Duodenal mucosa (tissue), 2 donors: Measurements from ENCODE around the gene IRGC.

Source experiments
- H3K27ac ChIP-seq: one replicate; pipeline ENCODE4 v1.7.0; 2013; ENCODE audit warnings: low read depth, low read length
- H3K27me3 ChIP-seq, 2 donors: one replicate each; pipeline ENCODE4 v1.7.0; 2013; ENCODE audit warnings: low read length in 2 of 2, control low read depth in 1 of 2; ENCODE audit not compliant: insufficient read depth in 2 of 2, control insufficient read depth in 1 of 2
- H3K36me3 ChIP-seq, 2 donors: one replicate each; pipeline ENCODE4 v1.7.0; 2013; ENCODE audit warnings: low read length in 2 of 2, control low read depth in 1 of 2; ENCODE audit not compliant: insufficient read depth in 2 of 2, control insufficient read depth in 1 of 2
- H3K4me1 ChIP-seq, 2 donors: one replicate each; pipeline ENCODE4 v1.7.0; 2013; ENCODE audit warnings: low read length in 2 of 2, control low read depth in 1 of 2; ENCODE audit not compliant: insufficient read depth in 2 of 2, control insufficient read depth in 1 of 2
- H3K4me3 ChIP-seq, 2 donors: one replicate each; pipeline ENCODE4 v1.7.0; 2013; ENCODE audit warnings: low read length in 2 of 2, low read depth in 1 of 2
- H3K9ac ChIP-seq, 2 donors: one replicate each; pipeline ENCODE4 v1.7.0; 2013; ENCODE audit warnings: low read length in 2 of 2, low read depth in 1 of 2
- H3K9me3 ChIP-seq, 2 donors: one replicate each; pipeline ENCODE4 v1.7.0; 2013; ENCODE audit warnings: low read length in 2 of 2, control low read depth in 1 of 2; ENCODE audit not compliant: control insufficient read depth in 1 of 2

The IRGC gene

GRCh38 chr19:43690890-43691289 is 25.0 kb upstream of the IRGC start:
- H3K27me3 ChIP-seq = no peaks in the 10 kb centered on the region
- H3K9ac ChIP-seq = no peak overlapping the region
- no peaks in the 10 kb centered on the region for H3K36me3 ChIP-seq
- no peak overlapping the region for H3K4me3 ChIP-seq
- H3K9me3 ChIP-seq = peaks cover 10 to 11% of the 10 kb centered on the region in 2 donors
- H3K4me1 ChIP-seq = no peaks in the 10 kb centered on the region
- H3K27ac ChIP-seq = no peak overlapping the region

- Histone ChIP-seq H3K27me3 (no peaks in the 10 kb centered on the region), H3K36me3 (no peaks in the 10 kb centered on the region), H3K4me1 (no peaks in the 10 kb centered on the region), H3K27ac (no peak overlapping the region), H3K9me3 (peaks cover 10 to 11% of the 10 kb centered on the region in 2 donors), H3K4me3 (no peak overlapping the region), H3K9ac (no peak overlapping the region)
Observed at GRCh38 chr19:43691755-43692154, 24.1 kb upstream of the IRGC start.

- H3K4me1 ChIP-seq = no peaks in the 10 kb centered on the region
- H3K9me3 ChIP-seq = peaks cover 10 to 11% of the 10 kb centered on the region in 2 donors
- no peak overlapping the region for H3K27ac ChIP-seq
- no peaks in the 10 kb centered on the region for H3K27me3 ChIP-seq
- no peak overlapping the region for H3K9ac ChIP-seq
- no peak overlapping the region for H3K4me3 ChIP-seq
- H3K36me3 ChIP-seq = no peaks in the 10 kb centered on the region
Observed at GRCh38 chr19:43692385-43692784, 23.5 kb upstream of the IRGC start.

- Histone ChIP-seq H3K4me3 (no peak overlapping the region), H3K27me3 (no peaks in the 10 kb centered on the region), H3K9ac (no peak overlapping the region), H3K27ac (no peak overlapping the region), H3K4me1 (no peaks in the 10 kb centered on the region), H3K36me3 (no peaks in the 10 kb centered on the region), H3K9me3 (peaks cover 10 to 11% of the 10 kb centered on the region in 2 donors)
Observed at GRCh38 chr19:43692877-43693276, 23.0 kb upstream of the IRGC start.

- Histone ChIP-seq H3K9me3 (peaks cover 10 to 11% of the 10 kb centered on the region in 2 donors), H3K27ac (no peak overlapping the region), H3K9ac (no peak overlapping the region), H3K4me3 (no peak overlapping the region), H3K4me1 (peaks cover under 1 to 4% of the 10 kb centered on the region in 2 donors), H3K27me3 (no peaks in the 10 kb centered on the region), H3K36me3 (no peaks in the 10 kb centered on the region)
Observed at GRCh38 chr19:43694553-43694952, 21.3 kb upstream of the IRGC start.

- Histone ChIP-seq H3K36me3 (no peaks in the 10 kb centered on the region), H3K4me3 (no peak overlapping the region), H3K27ac (no peak overlapping the region), H3K9ac (no peak overlapping the region), H3K4me1 (peaks cover 7 to 14% of the 10 kb centered on the region in 2 donors), H3K27me3 (no peaks in the 10 kb centered on the region), H3K9me3 (peaks cover 8 to 11% of the 10 kb centered on the region in 2 donors)
Observed at GRCh38 chr19:43695985-43696704, 19.7 kb upstream of the IRGC start.

- Histone ChIP-seq H3K4me3 (no peak overlapping the region), H3K27me3 (no peaks in the 10 kb centered on the region), H3K9ac (no peak overlapping the region), H3K9me3 (peaks cover 0 to under 1% of the 10 kb centered on the region in 2 donors), H3K27ac (no peak overlapping the region), H3K36me3 (no peaks in the 10 kb centered on the region), H3K4me1 (peaks cover 13 to 14% of the 10 kb centered on the region in 2 donors)
Observed at GRCh38 chr19:43697295-43697694, 18.6 kb upstream of the IRGC start.

- peaks cover 16 to 20% of the 10 kb centered on the region in 2 donors for H3K4me1 ChIP-seq
- no peak overlapping the region for H3K27ac ChIP-seq
- H3K9me3 ChIP-seq = no peaks in the 10 kb centered on the region
- H3K9ac ChIP-seq = peak overlapping the region; percentile 36 to 49
- peak overlapping the region; percentile 62 to 66 for H3K4me3 ChIP-seq
- no peaks in the 10 kb centered on the region for H3K27me3 ChIP-seq
- H3K36me3 ChIP-seq = no peaks in the 10 kb centered on the region
Observed at GRCh38 chr19:43699506-43700394, 16.1 kb upstream of the IRGC start.

GRCh38 chr19:43700395-43701000 is 15.4 kb upstream of the IRGC start:
- no peaks in the 10 kb centered on the region for H3K27me3 ChIP-seq
- H3K4me3 ChIP-seq = peak overlapping the region; percentile 66 to 68
- H3K4me1 ChIP-seq = peaks cover 16 to 20% of the 10 kb centered on the region in 2 donors
- no peaks in the 10 kb centered on the region for H3K9me3 ChIP-seq
- H3K9ac ChIP-seq = peak overlapping the region; percentile 20 to 49
- no peaks in the 10 kb centered on the region for H3K36me3 ChIP-seq
- H3K27ac ChIP-seq = peak overlapping the region; percentile 75
